HepG2 (cell line): ENCODE measurements around the gene HSDL2. TPM values are rescaled to one million over a fixed set of nuclear protein-coding genes. Genes with fewer than 3 reads are reported as not detected.

Source experiments
- ATRX ChIP-seq: sonication (generic); formaldehyde crosslinking; IDR thresholded peaks from 2 replicates; pipeline ENCODE4 v1.4.0; 2020; ENCODE audit warnings: missing genetic modification reagents, borderline replicate concordance
- DBP ChIP-seq: sonication (generic); formaldehyde crosslinking; IDR thresholded peaks from 2 replicates; pipeline ENCODE4 v1.4.0; 2020; ENCODE audit warnings: missing genetic modification reagents; ENCODE audit errors: not compliant biosample characterization
- HMG20B ChIP-seq: conservative IDR thresholded peaks from 2 replicates; pipeline ENCODE4 v1.6.1; 2016; ENCODE audit warnings: missing genetic modification reagents, missing compliant biosample characterization
- HOMEZ ChIP-seq: IDR thresholded peaks from 2 replicates; pipeline ENCODE4 v1.6.1; 2016; ENCODE audit warnings: low read depth
- KLF15 ChIP-seq: sonication (generic); formaldehyde crosslinking; IDR thresholded peaks from 2 replicates; pipeline ENCODE4 v1.8.1; 2023; ENCODE audit warnings: borderline replicate concordance, mild to moderate bottlenecking, inconsistent platforms, missing genetic modification reagents, mixed read lengths
- MAFF ChIP-seq: IDR thresholded peaks from 2 replicates; pipeline ENCODE4 v1.6.1; 2011; ENCODE audit warnings: low read depth, low read length, improper control_type of control experiment
- MAX ChIP-seq: IDR thresholded peaks from 2 replicates; pipeline ENCODE4 v1.6.1; 2012; ENCODE audit warnings: inconsistent platforms
- PLSCR1 ChIP-seq: sonication (generic); formaldehyde crosslinking; IDR thresholded peaks from 2 replicates; pipeline ENCODE4 v1.5.0; 2020; ENCODE audit warnings: missing genetic modification reagents, mild to moderate bottlenecking, borderline replicate concordance
- RBM39 ChIP-seq: fragments of 200-400 bp; formaldehyde crosslinking; IDR thresholded peaks from one replicate; pipeline ENCODE4 v1.6.1; 2018; ENCODE audit warnings: antibody characterized with exemption, mild to moderate bottlenecking, low read depth, low read length; ENCODE audit not compliant: poor library complexity, severe bottlenecking
- ZNF275 ChIP-seq: sonication (generic); formaldehyde crosslinking; IDR thresholded peaks from 2 replicates; pipeline ENCODE4 v1.8.0; 2022; ENCODE audit warnings: missing genetic modification reagents, mild to moderate bottlenecking, inconsistent platforms, borderline replicate concordance
- ZNF318 ChIP-seq: sonication (generic); formaldehyde crosslinking; IDR thresholded peaks from 2 replicates; pipeline ENCODE4 v1.4.0; 2020; ENCODE audit warnings: mild to moderate bottlenecking, missing genetic modification reagents
- ZNF33A ChIP-seq: sonication (generic); formaldehyde crosslinking; IDR thresholded peaks from 2 replicates; pipeline ENCODE4 v1.5.1; 2020; ENCODE audit warnings: missing genetic modification reagents, mild to moderate bottlenecking, moderate library complexity, borderline replicate concordance
- ZNF441 ChIP-seq: sonication (generic); formaldehyde crosslinking; IDR thresholded peaks from 2 replicates; pipeline ENCODE4 v1.7.0; 2021; ENCODE audit warnings: missing genetic modification reagents, borderline replicate concordance
- ZNF720 ChIP-seq: sonication (generic); formaldehyde crosslinking; IDR thresholded peaks from 2 replicates; pipeline ENCODE4 v1.4.0; 2020; ENCODE audit warnings: missing genetic modification reagents
- ZNF883 ChIP-seq: sonication (generic); formaldehyde crosslinking; IDR thresholded peaks from 2 replicates; pipeline ENCODE4 v1.5.1; 2020; ENCODE audit warnings: mild to moderate bottlenecking, missing genetic modification reagents; ENCODE audit errors: not compliant biosample characterization
- polyA plus RNA-seq, 8 experiments: library from polyadenylated mRNA; depleted of rRNA in 3 of 8; stranded (reverse) in 7 of 8; unstranded in 1 of 8; fragments of >200 nt; fragmentation: Illumina TruSeq in 4 of 8; extraction: Trizol in 4 of 8; gene quantifications; 2 replicates each; pipeline versions ENCODE4 v1.2.1 to v1.2.3, GENCODE V29; 2011 to 2016; ENCODE audit warnings: low read depth in 4 of 8, missing spikeins in 1 of 8, mixed read lengths in 1 of 8; ENCODE audit not compliant: insufficient read depth in 1 of 8
- total RNA-seq, 5 experiments: library from RNA; depleted of rRNA; stranded (reverse); fragments of >200 nt; fragmentation: Illumina TruSeq; extraction: Trizol; gene quantifications; 2 replicates each; pipeline ENCODE4 v1.2.3, GENCODE V29; 2016; ENCODE audit warnings: low read depth in 1 of 5

HSDL2 gene
- total and polyA plus RNA-seq, 2 of the 13 experiments (the other 11 are each of a cell fraction or from before 2014, with no cell fraction given), result 55.3 to 80.2 TPM

GRCh38 chr9:112332977-112333638, 46.8 kb upstream of the HSDL2 start, which contains the start of gene PTBP3 (continued):
- TF ChIP-seq ZNF318 (CRISPR knock-in tag) (no peak), DBP (no peak), ZNF275 (CRISPR knock-in tag) (no peak), ZNF720 (CRISPR knock-in tag) (no peak), ATRX (CRISPR knock-in tag) (no peak), ZNF441 (no peak), KLF15 (CRISPR knock-in tag) (no peak), ZNF883 (no peak), MAX (peak; percentile 80), RBM39 (peak; percentile 30), MAFF (no peak), PLSCR1 (CRISPR knock-in tag) (no peak), HOMEZ (CRISPR knock-in tag) (no peak), ZNF33A (CRISPR knock-in tag) (no peak), HMG20B (CRISPR knock-in tag) (no peak)
